ENCODE results near the gene ANKRD27.

Gene ANKRD27

DNA sequence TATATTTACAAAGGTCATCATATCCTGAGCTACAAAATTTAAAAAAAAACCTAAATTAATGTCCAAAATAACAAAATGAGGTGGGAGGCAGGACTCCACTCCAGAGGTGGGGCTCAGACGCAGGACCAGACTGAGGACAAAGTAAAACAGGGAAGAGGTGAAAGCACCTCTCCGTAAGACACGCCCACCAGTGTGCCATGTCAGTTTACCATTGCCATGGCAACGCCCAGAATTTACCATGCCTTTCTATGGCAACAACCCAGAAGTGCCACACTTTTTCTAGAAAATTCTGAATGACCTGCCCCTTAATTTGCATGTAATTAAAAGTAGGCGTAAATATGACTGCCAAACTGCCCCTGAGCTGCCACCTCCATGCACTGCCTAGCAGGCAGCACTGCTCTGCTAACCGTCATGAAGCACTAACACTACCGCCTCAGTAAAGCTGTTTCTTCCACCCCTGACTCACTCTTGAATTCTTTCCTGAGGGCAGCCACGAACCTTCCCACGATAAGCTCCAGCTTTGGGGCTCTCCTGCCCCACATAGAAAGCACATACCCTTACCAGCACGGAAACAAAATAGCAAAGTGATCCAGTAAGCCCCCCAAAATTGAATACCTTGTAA lies 116.3 kb downstream of the ANKRD27 start:
- no peak for DNase-seq (ENCODE audit: low read depth in 2 of 2, low spot score in 1 of 2)

DNA sequence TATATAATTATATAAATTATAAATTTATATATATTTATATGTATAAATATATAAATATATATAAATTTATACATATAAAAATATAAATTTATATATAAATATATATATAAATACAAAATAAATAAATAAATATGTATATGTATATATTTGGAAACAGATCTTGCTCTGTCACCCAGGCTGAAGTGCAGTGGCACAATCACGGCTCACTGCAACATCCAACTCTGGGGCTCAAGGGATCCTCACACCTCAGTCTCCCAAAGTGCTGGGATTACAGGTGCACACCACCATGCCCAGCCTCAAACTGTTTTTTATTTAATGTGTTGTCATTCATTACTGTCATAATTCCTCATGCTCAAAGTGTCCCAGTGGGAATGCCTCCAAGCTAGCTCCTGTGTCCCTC lies 119.2 kb downstream of the ANKRD27 start:
- no peak for DNase-seq (ENCODE audit: low read depth in 2 of 2, low spot score in 1 of 2)

DNA sequence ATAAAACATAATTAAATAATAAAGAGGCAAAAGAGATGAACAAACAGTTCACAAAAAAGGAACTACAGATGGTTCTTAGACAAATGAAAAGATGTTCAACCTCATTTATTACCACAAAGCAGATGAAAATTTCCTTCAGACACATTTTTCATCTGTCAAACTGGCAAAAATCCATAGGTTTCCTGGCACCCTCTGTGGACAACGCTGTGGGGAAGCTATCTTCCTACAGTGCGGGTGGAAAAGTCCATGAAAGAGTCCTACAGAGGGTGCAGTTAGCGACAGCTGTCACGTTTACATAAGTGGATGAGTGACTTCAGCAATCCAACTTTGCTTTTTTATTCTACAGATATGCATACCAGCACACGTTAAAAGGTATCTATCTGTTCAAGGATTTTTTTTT lies 124.3 kb downstream of the ANKRD27 start:
- no peak for DNase-seq (ENCODE audit: low read depth in 2 of 2, low spot score in 1 of 2)

Data from stimulated activated CD8-positive, alpha-beta memory T cell treated with anti-CD3 and anti-CD28 coated beads, Interleukin-4, amount 100 ng/mL, for 1 hour (primary cell).